Dedifferentiated amniotic fluid mesenchymal stem cell (primary cell): ENCODE data around the gene PRIM2.
"Not testable (repeated sequence)": the region's sequence is repeated elsewhere in the genome, so short reads cannot be mapped to it uniquely, and the experiment has no call there.

ENCODE experiments used
- DNase-seq: peaks from one replicate; pipeline ENCODE4 v3.0.0-alpha.2; 2016; ENCODE audit errors: extremely low spot score

Gene PRIM2

DNA sequence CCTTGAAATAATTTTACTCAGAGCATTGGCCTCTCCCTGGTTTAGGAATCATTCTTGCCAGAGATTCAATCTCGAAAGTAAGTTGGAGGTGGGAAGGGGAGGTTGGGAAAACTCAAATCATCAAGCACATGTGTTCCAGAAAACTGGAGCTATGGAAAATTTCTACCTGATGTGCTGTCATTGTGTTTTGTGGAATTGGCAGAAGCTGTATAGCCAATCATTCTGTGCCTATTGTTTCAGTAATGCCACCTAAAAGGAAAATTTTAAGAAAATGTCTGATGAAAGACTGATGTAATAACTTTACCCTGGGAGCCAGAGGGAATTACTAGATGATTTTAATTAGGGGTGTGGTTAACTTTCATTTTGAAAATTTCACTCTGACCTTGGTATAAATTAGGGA is 187.8 kb downstream of the PRIM2 start:
- DNase-seq, result not testable (repeated sequence)

DNA sequence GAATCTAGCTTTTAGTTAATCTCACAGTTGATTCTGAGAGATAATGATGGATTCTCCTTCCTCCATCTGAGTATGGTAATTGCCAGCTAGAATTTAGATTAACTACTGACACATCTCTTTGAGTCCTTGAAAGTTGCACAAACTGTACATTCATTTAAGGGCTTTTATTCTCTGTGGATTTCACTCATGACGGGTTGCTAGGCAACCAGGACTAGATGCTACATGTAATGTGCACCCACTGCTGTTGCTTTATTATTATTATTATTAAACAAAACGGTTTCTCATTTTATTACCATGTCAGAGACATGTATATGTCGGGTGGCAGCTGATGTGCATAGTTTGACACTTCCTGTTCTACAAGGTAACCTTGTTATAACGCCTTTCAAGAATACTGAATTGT is 193.0 kb downstream of the PRIM2 start:
- not testable (repeated sequence) for DNase-seq

DNA sequence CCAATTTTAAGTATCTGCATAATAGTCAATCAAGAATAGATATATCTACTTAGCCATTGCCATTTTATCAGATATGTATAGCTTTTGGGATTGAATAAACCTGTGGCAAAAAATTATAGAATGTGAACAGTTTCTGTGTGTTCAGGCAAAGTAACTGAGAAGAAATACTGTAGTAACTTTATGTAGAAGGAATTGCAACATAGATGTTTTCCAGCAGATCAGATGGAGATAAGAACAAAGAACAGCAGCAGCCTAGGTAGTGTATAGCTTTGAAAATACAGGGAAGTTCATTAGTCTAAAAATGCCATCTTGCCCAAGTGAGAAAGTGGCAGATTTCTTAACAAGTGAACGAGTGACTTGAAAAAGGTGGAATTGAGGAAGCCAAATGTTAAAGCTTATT is 197.7 kb downstream of the PRIM2 start:
- not testable (repeated sequence) for DNase-seq

DNA sequence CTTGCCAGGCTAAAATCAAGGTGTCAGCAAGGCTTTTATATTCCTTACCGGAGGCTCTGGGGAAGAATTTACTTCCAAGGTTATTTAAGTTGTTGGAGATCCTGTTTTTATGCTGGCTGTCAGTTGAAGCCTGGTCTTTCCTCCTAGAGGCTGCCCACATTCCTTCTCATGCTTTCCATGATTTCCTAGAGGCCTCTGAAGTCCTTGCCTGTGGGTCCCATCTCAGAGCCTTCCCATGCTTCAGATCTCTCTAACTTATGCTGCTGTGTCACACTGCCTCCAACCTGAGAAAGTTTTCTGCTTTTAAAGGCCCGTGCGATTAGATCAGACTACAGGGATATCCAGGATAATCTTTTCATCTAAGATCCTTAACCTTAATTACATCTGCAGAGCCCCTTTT is 198.4 kb downstream of the PRIM2 start:
- DNase-seq, result not testable (repeated sequence)

DNA sequence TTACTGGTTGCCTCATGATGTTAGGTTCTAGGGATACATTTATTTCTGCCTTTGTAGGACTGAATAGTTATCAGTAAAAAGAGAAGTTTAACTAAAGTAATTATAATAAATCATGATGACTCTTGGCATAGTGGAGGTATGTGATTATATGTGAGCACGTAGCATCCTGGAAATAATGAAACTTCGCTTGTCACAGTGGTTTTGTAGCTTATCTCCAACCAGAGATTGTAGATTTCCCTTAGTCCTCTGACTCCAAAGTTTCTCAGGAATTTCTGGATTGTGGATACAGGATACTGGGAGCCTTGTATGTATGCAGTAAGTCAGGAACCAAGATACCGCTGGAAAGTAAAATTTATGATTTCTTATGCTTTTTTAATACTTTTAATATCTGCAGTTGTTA is 199.3 kb downstream of the PRIM2 start:
- not testable (repeated sequence) for DNase-seq

DNA sequence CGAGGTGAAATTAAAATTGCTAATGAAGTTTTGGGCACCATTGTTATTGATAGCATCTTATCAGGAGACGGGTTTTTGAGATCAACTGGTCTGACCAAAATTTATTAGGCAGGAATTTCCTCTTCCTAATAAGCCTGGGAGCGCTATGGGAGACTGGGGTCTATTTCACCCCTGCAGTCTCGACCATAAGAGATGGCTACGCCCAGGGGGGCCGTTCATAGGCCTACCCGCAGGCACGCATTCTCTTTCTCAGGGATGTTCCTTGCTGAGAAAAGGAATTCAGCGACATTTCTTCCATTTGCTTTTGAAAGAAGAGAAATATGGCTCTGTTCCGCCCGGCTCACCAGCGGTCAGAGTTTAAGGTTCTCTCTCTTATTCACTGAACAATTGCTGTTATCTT is 201.8 kb downstream of the PRIM2 start:
- not testable (repeated sequence) for DNase-seq

DNA sequence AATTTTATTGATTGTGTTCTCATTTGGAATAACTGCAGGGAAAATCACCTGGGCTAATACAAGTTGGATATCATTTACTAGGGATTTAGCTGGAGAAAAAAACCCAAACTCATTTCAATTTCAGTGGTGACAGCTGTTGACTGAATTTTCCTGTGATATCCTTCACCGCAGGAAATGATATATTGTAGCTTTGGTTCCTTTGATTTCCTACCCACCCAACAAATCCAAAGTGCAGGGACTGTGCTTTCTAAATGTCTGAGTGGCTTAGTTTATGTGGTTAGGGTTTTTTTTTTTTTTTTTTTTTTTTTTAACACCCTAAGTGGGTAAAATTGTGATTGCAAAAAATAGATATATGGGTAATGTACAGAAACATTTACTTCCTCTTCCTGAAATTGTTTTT is 203.7 kb downstream of the PRIM2 start:
- not testable (repeated sequence) for DNase-seq

DNA sequence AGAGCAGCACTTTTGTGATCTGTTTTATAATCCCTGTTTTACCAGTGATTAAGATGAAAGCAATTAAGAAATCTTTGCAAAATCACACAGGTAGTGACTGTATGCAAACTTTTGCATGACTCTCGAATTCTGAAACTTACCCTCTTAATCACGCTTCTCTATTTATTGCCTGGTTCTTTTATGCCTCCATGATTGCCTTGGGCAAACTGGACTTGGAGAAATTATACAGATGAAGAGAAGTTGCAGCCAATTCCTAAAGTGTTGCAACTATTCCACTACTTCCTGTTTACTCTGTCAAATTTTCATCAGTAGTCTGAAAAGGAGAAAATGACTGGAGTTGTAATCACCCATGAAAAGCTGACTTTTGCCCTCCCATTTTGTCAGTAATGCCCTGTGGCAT is 205.8 kb downstream of the PRIM2 start:
- DNase-seq, result not testable (repeated sequence)

DNA sequence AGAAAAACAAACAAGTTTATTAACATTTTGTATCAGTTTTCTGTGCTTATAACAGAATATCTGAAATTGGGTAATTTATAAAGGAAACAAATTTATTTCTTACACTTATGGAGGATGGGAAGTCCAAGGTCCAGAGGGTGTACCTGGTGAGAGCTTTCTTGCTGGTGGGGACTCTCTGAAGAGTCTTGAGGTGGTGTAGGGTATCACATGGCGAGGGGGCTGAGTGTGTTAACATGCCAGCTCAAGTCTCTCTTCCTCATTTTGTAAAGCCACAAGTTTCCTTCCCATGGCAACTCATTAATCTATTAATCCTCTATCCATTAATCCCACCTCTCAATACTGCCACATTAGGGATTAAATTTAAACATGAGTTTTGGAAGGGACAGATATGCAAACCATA is 212.3 kb downstream of the PRIM2 start:
- DNase-seq, result not testable (repeated sequence)

DNA sequence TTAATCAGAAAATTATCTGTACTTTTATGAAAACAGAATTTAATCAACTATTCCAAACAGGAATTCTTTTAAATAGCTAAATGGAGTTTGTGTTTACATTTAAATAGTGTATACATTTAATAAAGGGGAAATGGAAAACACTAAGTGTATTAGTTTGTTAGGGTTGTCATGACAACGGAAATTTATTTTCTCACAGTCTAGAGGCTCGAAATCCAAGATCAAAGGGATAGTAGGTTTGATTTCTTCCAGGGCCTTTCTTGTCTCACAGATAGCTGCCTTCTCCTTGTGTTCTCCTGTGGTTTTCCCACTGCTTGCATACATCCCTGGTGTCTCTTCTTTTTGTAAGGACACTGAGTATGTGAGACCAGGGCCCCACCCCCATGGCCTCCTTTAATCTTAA is 215.2 kb downstream of the PRIM2 start:
- not testable (repeated sequence) for DNase-seq

DNA sequence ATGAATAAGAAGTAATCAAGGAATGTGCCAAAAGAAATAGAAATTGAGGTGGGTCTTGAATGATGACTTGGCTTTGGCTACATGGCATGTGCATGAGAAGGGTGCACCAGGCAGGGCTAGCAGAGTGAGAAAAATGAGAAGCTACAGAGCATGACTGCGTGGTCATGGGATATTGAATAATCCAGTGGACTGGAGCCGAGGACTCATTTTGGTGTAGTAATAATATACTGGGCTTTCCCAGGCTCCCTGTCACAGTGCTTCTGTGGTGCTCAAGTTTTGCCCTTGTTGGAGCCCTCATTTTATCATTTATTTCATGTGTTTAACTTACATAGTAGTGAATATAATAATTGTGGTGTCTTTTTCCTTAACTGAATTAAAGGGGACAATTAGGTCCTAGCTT is 217.7 kb downstream of the PRIM2 start:
- DNase-seq, result not testable (repeated sequence)

DNA sequence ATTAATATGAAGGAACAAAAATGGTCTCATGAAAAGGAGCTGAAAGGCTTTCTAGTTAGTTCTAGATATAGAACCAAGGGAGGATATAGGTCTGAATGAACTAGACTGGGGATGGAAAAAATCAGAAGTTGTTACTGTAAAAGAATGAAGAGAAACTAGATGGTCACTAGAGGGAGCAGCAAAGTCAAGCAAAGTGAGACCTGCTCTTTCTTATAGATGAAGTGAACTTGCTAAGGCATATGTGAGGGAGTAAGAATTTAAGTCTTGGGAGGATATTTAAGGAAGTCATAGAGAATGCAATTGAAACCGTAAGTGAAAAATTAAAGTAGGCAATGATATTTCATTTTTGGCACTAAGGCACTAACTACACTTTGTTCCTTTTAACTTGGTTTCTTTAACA is 218.6 kb downstream of the PRIM2 start:
- DNase-seq, result peak; percentile 52

DNA sequence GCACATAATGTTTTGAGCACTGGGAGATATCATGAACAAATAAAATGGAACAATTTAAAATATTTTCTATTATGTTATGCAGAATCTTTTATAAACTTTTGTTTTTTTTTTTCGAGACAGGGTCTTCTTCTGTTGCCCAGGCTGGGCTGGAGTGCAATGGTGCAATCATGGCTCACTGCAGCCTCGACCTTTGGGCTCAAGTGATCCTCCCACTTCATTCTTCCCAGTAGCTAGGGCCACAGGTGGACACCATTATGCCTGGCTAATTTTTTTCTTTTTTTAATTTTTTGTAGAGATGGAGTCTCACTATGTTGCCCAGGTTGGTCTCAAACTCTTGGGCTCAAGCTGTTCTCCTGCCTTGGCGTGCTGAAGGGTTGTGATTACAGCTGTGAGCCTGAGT is 220.5 kb downstream of the PRIM2 start:
- not testable (repeated sequence) for DNase-seq

DNA sequence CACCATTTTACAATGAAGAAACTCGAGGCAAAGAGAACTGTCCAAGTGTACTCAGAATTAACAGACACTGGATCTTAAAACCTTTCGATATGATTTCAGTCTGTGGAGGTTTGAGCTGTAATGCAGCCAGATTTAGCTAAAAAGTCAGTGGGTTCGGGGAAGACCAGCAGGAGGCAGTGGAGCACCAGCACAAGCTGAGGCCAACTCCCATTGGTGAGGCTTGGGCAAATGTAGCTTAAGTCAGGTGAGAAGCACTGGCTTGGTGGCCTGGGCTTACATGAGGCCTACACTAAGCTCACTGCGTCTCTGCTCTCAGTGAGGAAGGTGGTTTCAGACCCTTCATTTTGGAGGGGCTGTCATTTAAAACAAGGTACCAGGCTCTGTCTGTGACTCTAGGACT is 234.5 kb downstream of the PRIM2 start:
- DNase-seq, result not testable (repeated sequence)

DNA sequence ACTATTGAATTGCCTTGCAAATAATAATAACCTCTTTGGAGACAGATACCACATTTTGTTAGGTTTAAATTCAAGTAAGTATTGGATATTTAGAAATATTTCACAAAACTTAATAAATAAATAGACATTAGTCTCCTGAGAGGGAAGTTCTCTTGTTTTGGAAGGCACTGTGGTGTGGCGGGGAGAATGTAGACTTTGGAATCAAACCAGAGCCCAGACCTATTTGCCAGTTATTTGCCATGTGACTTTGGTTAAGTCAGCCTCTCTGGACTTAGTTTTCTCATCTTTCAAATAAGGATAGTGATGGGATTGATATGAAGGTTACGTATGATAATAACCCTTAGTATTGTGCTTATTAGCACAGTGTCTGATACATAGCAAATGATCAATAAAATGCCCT is 240.4 kb downstream of the PRIM2 start:
- not testable (repeated sequence) for DNase-seq

DNA sequence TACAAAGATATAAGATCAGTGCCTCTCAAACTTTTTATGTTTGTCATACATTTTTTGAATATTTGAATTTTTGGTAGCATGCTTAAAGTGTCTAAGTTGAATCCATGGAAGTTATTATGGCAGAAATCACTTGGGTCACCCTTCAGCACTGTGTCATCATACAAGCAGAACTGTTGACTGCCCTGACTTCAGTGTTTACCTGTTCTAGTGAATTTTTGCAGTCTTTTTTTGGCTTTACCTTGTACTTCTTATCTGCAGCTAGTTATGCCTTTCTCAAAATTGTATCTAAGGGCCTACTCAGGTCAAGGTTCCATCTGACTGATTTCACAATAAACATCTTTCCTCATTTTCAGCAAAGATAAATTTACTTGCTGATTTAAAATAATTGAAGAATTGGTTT is 241.7 kb downstream of the PRIM2 start:
- DNase-seq, result not testable (repeated sequence)

DNA sequence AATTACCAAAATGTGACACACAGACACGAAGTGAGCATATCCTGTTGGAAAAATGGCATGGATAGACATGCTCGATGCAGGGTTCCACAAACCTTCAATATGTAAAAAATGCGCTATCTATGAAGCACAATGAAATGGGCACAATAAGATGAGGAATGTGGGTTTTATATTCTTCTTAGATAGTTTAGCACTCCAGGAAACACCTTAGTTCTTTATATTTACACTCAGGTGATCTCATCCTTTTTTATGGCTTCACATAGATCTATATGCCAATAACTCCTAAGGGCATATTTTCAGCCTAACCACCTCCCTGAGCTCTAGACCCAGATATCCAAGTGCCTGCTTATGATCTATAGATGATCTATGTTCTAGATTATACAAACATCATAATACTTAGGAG is 244.8 kb downstream of the PRIM2 start:
- not testable (repeated sequence) for DNase-seq

DNA sequence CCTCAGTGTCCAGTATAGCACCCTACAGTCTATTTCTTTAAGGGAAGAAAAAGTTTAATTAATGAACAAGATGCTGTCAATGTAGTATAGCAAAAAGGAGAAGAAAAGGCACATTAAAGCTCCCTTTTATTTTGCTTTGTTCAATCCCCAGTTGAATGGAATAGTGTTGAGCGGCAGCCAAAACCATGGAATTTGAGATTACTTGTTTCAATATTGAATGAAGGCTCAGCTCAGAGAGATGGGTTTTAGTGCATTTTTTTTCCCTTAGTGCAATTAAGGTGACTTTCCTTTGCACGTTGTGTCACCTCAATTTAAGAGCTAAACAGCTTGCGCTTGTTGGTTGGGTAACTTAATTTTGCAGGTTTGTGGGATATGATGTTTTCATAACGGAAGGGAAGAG is 254.7 kb downstream of the PRIM2 start:
- not testable (repeated sequence) for DNase-seq

DNA sequence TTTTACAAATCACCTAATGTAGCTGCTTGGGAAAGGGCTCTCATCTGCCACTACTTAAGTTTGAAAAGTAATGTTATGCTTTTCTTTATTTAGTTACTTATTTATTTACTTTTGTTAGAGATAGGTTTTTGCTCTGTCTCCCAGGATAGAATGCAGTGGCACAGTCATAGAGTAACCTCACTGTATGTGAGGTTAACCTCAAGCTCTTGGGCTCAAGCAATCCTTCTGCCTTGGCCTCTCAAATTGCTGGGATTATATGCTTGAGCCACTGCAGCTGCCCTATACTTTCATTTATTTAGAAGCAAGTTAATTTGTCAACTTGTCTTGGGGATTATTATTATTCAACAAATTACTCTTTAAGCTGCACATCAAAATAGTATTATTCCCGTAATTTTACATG is 255.4 kb downstream of the PRIM2 start:
- DNase-seq, result not testable (repeated sequence)

DNA sequence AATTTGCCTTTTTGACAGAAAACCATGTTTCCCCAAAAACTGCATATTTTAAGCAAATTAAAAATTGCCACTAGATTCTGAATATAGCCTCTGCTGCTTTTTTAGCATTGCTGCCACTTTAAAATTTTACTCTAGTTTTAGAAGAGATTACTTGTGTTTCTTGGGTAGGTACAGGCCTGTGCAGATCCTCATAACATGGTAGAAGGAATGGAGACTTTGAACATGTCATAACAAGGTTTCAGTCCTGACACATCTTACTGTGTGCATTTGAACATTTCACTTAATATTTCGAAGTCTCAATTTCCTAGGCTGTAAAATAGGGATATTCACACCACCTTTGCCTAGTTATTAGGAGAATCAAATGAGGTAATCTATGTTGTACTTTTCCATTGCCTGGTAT is 259.6 kb downstream of the PRIM2 start:
- not testable (repeated sequence) for DNase-seq

DNA sequence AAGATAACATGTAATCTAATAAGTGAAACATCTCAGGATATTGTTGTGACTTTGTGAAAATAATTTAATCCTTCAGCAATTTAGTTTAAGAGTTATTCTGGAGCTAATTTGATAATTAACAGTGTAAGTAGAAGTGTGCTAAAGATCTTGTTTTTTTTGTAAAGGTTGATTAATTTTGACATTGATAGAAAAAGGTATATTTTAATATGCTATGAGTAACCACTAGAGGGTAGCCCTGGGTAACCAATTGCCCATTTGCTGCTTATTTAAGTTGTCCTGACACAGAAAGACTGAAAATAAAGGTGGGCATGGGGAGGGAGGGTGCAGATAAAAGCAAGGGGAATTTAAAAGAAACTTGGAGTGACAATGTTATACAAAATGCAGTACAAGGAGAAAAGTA is 262.1 kb downstream of the PRIM2 start:
- not testable (repeated sequence) for DNase-seq

DNA sequence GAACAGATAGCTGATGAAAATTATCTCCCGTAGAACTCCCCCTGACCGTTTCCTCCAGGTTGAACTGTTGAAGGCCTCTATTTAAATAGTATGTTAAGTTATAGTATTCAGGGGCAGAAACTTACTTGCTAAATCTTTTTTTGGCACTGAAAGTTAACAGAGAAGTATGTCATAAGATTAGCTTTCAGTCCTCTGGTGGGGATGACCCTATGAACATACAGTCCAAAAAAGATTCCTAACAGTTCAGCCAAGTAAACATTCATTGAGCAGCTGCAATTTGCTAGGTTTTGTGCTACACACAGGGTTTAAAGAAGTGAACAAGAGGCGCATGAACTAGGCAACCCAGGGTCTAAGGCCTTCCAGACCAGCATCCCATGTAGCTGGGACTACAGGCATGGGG is 264.2 kb downstream of the PRIM2 start:
- DNase-seq, result not testable (repeated sequence)

DNA sequence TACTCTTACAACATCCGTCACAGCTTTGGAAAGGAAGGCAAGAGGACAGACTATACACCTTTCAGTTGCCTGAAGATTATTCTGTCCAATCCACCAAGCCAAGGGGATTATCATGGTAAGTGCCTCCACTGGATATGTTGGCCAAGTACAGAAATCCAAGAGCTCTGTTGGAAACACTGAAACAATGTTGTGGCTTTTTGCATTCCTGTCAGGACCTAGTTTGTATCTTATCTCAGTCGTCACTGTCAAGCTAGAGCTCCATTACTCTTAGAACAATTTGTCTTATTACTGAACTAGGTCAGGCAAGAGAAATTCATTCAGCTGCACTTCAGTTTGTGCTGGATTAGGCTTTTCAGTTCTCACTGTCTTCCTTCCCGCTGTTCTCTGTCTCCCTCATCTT is 283.7 kb downstream of the PRIM2 start:
- DNase-seq, result not testable (repeated sequence)

DNA sequence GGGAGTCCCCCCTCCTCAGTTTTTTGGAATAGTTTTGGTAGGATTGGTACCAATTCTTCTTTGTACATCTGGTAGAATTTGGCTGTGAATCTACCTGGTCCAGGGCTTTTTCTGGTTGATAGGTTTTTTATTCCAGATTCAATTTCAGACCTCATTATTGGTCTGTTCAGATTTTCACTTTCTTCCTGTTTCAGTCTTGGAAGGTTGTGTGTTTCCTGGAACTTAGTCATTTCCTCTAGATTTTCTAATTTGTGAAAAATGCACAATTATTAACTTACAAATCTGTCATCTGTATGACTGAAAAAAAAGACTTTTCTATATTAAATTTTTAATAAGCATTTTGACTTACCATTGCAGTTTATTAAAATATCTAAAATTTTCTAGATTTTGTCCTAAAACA is 287.9 kb downstream of the PRIM2 start:
- not testable (repeated sequence) for DNase-seq

DNA sequence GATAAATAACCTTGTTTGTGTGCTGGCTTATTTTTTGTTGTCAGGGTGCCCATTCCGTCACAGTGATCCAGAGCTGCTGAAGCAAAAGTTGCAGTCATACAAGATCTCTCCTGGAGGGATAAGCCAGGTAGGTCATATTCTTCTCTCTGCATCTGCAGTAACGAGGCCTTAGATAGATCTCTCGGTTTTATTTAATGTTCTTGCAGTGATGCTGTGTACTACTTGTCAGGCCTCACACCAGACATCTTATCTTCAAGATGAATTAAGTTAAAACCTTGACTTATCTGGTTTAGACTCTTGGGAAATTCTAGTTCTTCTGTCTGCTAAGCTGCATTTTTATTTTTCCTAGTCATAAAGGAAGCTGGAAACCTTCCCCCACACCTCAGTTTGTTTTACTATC is 288.9 kb downstream of the PRIM2 start:
- not testable (repeated sequence) for DNase-seq
